IPS-18c (cell line): ENCODE data around the gene APC2.

Experiments
- H3K4me3 ChIP-seq: 2 replicates; pipeline ENCODE4 v1.7.0; 2013; ENCODE audit warnings: low read depth, mild to moderate bottlenecking, low read length, moderate library complexity; ENCODE audit not compliant: insufficient read depth
- H3K9me3 ChIP-seq: one replicate; pipeline ENCODE4 v1.6.1; 2013; ENCODE audit warnings: mild to moderate bottlenecking, low read length, moderate library complexity; ENCODE audit not compliant: control insufficient read depth, insufficient read depth

Gene APC2

GRCh38 chr19:1481224-1481892, 31.4 kb downstream of the APC2 start:
- no peak overlapping the region for H3K4me3 ChIP-seq
- no peaks in the 10 kb centered on the region for H3K9me3 ChIP-seq

GRCh38 chr19:1481893-1482360, 32.0 kb downstream of the APC2 start:
- Histone ChIP-seq H3K9me3 (no peaks in the 10 kb centered on the region), H3K4me3 (no peak overlapping the region)

DNA sequence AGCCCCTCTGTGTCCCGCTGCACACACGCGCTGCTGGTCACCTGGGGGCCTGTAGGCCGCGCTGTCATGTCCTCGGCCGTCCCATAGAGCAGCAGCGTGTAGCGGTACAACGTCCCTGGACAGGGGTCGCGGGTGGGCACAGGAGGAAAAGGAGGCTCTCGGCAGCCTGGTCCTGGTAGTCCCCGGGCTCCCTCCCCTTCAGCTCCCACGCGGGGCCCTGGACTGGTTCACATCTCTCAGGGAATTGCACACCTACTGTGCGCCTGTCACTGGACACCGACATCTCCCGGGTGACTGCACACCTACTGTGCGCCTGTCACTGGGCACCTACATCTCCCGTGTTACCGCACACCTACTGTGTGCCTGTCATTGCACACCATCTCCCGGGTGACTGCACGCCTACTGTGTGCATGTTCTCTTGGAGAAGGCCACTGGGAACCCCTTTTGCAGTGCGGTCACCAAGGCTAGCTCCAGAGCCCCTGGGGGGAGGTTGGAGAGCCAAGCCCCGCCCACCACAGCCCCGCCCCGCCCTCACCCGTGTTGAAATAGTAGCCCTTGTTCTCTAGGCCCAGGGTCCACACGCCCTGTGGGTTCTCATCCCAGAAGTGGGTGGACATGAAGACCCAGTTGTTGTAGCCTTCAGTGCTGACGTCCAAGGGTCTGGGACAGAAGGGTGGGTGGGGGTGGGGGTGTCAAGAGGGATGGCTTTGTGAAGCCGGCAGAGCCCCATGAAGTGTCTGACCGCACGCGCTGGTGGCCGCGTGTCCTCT, 32.6 kb downstream of the APC2 start:
- H3K4me3 ChIP-seq: no peak overlapping the region
- no peaks in the 10 kb centered on the region for H3K9me3 ChIP-seq

DNA sequence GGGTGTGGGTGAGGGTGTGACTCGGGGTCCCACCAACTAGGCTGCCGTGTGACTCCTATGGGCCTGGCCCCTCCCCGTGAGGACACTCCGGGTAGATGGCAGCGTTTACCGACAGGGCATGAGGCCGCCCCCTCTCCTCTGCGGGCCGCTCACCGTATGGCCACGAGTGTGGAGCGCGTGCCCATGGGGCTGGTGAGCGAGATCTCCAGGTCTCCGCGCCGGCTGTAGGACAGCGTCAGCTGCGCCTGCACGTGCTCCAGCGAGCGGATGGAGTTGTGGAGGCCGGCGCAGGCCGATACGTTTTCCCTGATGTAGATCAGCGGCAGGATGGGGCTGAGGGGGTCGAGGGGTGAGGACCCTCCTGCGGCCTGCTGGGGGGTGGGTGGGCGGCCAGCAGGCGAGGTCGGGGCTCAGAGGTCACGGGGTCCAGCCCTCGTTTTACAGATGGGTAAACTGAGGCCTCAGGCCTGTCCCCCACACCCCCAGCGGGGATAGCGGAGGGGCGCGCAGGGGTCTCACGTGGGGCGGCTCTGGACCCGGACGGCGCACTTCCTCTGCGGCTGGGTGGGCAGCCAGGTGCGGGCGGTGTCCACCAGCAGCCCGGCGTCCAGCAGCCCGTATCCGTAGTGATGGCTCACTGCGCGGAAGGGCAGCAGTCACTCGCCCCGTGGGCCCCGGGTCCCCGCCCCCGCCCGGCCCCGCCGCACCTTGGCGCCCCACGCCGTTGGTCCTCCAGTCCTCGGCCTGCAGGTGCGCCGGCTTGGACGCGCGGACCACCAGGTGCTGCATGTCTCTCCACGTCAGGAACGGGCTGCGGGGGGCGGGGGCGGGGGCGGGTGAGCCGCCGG, 33.4 kb downstream of the APC2 start:
- no peaks in the 10 kb centered on the region for H3K9me3 ChIP-seq
- H3K4me3 ChIP-seq: no peak overlapping the region

DNA sequence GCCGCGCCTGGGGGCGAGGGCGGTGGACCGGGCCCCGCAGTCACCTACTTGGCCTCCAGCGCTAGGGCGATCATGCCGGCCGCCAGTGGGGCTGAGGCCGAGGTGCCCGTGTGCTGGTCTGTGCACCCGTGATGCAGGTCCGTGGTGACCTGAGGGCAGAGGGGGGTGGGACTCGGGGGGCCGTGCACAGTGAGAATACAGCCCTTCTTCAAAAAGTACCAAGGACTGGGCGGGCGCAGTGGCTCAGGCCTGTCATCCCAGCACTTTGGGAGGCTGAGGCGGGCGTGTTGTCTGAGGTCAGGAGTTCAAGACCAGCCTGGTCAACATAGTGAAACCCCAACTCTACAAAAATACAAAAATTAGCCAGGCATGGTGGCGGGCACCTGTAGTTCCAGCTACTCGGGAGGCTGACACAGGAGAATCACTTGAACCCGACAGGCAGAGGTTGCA, 34.1 kb downstream of the APC2 start:
- Histone ChIP-seq H3K4me3 (no peak overlapping the region), H3K9me3 (no peaks in the 10 kb centered on the region)

GRCh38 chr19:1486720-1487575, 37.0 kb downstream of the APC2 start:
- H3K4me3 ChIP-seq: no peak overlapping the region

DNA sequence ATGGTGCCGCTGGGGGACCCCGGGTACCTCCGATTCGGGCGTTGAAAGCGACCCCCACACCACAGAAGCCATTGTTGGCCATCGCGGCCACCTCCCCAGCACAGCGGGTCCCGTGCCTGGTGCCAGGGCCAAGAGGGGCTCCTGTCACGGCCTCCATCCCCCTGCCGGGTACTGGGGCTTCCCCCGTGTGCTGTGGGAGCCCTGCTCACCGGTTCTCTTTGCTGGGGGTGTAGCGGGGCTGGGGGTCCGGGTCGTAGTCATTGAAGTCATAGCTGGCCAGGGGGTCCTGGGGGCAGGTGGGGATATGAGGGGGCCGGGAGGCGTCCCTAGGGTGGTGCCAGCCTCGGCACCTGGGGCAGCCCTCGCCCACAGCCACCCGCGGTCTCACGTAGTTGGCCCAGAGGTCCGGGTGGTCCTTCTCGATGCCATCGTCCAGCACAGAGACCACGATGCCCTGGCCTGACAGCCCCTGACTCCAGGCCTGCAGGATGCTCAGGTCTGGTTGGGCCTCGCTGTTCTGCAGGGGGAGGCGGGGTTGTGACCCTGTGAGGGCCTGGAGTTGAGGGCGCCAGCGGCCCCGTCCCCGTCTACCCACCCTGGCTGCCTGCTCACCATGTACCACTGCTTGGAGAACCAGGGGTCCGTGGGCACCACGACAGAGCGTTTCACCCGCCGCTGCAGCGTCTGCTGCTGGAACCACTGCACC, 37.8 kb downstream of the APC2 start:
- Histone ChIP-seq H3K4me3 (no peak overlapping the region), H3K9me3 (no peaks in the 10 kb centered on the region)

More at GRCh38 chr19:1486720-1487575, 37.0 kb downstream of the APC2 start:
- H3K9me3 ChIP-seq: no peaks in the 10 kb centered on the region

- Histone ChIP-seq H3K4me3 (no peak overlapping the region), H3K9me3 (no peaks in the 10 kb centered on the region)
Measured at GRCh38 chr19:1488282-1488601, 38.3 kb downstream of the APC2 start.

GRCh38 chr19:1489463-1490310, 39.8 kb downstream of the APC2 start:
- H3K9me3 ChIP-seq: no peaks in the 10 kb centered on the region
- H3K4me3 ChIP-seq: peak overlapping the region; percentile 85

DNA sequence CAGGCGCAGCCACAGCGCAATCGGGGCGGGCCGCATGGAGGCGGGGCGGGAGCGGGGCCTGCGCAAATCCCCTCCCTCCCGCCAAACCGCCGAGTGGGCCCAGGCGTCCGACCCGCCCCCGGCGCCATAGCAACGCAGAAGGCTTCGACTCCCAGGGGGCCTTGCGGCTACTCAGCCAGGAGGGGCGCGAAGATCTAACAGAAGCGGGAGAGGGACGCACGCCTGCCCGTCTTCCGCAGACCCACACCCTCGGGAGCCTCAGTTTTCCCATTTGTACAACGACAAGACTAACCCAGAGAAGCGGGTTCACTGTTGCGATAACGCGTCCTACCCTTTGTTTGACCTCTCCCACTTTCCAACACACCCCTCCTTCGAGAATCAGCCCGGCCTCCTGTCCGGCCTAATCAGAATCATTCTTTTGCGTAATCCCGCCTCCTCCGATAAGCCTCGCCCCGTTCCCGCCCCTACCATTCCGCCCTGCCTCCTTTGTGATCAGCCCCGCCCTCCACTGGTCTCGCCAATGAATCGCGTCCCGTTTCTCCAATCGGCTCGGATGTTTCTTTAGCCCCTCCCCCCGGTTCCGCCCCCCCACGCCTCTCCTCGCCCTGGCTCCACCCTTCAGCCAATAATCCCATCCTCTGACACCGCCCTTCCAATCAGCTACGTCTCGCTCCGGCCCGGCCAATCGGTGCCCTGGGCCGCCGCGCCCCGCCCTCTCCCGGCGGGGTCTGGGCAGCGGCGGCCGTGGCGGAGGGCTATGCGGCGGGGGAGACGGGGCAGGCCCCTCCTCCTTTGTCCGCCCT, 40.6 kb downstream of the APC2 start, which contains the start of gene PCSK4:
TSS of gene PCSK4 (minus strand) at position 40 of the 803 bp plus-strand sequence. CDS start at position 36, 4 bp downstream.
- Histone ChIP-seq H3K9me3 (no peaks in the 10 kb centered on the region), H3K4me3 (peak within 1 kb of the TSS; percentile 85)

- H3K9me3 ChIP-seq: no peaks in the 10 kb centered on the region
- peak within 1 kb of the TSS; percentile 85 for H3K4me3 ChIP-seq
Measured at GRCh38 chr19:1491114-1491848, 41.4 kb downstream of the APC2 start, which contains the start of gene REEP6. TSS of gene REEP6 (plus strand) at chr19:1491181. CDS start at chr19:1491270, 89 bp downstream.

- H3K9me3 ChIP-seq: no peaks in the 10 kb centered on the region
Measured at GRCh38 chr19:1491849-1492170, 41.9 kb downstream of the APC2 start.

DNA sequence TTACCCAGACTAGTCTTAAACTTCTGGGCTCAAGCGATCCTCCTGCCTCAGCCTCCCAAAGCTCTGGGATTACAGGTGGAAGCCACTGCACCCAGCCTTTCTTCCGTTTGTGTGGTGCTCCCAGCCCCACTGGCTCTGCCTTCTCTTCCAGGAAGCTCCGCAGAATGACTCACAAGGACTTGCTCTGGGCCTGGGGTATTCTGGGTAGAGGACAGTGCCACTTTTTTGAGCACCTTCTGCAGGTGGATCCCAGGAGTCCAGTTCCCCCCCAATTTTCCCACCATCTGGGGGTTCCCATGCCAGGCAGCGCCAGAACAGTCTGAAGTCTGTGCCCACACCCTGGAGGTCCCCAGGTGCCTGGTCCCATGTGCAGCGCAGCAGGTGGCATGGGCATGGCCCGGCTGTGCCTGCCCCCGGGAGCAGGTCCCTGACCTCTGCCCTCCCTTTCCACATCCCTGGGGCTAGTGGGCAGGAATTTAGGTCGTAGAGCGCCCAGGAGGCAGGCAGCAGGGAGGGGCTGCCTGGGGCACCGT, 42.6 kb downstream of the APC2 start:
- Histone ChIP-seq H3K9me3 (no peaks in the 10 kb centered on the region), H3K4me3 (no peak overlapping the region)

More at GRCh38 chr19:1491849-1492170, 41.9 kb downstream of the APC2 start:
- peak overlapping the region; percentile 81 for H3K4me3 ChIP-seq
